Medulla oblongata (tissue), 1 donor: ENCODE measurements around the gene CTNNA2.

Experiments
- DNase-seq: peaks from one replicate; pipeline ENCODE4 v3.0.0-alpha.2; 2015; ENCODE audit errors: extremely low spot score

The CTNNA2 gene

DNA sequence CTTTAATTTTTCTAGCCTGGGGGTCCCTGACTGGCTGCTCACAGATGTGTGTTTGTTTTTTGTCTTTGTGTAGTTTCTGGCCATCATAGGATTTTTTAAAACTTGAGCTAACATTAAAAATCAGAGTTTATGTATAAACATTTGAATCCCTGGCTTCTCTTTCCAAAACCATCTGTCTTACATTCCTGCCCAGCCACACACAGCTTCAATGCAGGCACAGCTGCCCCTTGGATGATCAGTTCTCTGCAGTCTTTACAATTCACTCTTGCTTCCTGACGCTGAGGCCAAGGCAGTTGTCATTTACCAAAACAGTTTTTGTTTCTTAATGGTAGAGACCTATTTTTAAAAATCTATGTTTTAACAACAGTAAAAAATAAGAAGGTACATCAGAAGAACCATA is 960.9 kb downstream of the CTNNA2 start:
- no peak for DNase-seq

DNA sequence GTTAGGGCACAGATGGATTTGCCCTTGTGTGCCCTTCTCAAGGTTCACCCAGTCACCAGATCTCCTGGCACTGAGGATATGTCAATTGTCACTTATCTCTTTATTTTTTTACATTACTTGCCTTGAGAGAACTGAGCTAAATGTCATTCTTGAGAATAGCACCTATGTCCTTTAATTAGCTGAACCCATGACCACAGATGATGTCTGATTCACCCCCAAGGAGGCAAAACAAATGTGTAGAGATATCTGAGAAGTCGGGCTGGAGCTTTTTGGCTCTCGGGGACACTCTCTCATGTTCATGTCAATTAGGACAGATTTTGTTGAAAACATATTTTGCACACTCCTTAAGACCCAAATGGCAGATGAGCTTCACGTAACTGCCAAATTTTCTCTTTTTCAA is 963.1 kb downstream of the CTNNA2 start:
- DNase-seq, result no peak

DNA sequence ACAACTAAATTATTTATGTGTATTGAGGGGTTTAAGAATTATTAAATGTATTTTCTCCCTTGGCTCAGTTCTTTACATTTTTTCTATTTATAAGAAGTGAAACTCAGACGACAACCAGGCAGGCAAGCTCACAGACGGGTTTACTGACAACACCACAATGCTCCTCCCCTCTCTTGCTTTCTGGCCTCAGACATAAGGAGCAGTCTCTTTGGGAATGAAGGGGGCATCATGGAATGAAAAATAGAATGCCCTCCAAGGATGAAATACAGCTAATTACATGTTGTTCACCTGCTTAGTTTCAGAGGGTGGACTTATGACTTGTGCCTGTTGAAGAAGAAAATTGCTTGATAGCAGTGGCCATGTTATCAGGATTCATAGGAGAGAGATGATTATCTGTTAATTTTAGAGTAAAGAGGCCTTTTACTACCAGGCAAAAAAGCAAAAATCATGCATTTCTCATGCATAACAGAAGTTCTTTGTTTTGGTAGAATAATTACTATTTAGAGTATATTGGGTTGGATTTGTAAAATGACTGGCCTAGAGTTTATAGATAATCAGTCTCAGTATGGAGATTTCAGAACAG is 963.8 kb downstream of the CTNNA2 start:
- no peak for DNase-seq

DNA sequence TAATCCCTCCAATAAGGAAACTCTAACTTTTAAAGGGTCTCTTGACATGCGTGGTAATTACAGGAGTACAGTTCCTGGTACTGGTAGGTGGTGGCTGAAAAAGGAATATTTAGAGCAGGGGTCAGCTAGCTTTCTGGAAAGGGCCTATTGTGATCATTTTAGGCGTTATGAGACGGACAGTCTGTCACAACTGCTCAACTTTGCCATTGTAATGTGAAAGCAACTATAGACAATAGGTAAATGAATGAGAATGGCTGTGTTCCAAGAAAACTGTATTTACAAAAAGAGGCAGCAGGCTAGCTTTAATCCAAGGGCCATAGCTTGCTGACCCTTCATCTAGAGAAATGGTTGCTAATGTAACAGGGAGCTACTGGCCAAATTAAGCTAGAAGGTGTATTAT is 969.4 kb downstream of the CTNNA2 start:
- DNase-seq, result no peak

DNA sequence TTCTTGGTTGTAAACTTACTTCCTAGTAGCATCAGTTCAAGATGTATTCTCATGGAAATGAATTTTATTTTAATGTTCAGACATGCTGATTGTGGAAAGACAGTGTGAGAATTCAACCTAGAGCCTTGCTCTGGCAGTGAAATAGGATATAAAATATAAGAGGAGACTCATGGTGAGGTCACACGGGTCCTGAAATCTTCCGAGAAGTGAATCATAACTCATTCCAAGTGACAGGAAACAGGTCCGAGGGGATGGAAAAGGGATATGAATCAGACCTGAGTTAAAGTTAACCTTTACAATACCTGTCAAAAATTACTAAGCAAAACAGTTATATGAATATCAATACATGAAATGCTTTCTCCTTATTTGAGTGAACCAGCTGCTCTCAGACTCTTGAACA is 976.9 kb downstream of the CTNNA2 start:
- no peak for DNase-seq

DNA sequence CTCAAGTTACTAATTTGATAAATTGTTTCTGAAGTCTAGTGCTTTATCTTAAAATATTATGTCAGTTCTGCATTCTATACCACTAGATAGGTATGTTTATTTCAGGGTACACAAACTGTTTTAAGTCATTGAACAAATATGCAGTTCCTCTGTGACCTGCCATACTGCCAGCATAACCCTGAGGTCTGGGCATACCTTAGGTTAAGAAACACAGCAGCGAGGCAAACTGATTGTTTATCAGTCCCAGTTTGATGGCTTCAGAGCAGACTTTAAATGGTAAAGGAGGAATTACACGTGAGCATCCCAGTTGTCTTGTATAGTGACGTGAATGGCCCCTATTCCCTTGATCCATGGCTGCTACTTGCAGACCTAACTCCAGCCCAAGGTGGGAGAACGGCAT is 978.1 kb downstream of the CTNNA2 start:
- DNase-seq, result no peak

DNA sequence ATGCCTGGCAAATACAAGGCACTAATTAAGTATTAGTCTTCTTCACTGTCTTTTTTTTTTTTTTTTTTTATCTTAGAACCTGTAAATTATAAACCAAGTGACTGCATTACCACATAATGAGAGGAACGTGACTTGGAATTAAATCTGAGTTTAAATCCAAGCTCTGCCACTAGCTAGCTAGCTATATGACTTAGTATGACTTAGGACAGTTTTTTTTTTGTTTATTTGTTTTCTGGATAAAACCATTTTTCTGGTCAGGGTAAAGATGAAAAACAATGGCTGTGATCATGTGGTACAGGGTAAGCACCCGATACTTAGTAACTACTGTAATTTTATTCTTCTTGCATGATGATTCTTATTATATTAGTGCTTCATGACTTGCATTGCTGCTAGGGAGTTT is 983.5 kb downstream of the CTNNA2 start:
- DNase-seq, result no peak

DNA sequence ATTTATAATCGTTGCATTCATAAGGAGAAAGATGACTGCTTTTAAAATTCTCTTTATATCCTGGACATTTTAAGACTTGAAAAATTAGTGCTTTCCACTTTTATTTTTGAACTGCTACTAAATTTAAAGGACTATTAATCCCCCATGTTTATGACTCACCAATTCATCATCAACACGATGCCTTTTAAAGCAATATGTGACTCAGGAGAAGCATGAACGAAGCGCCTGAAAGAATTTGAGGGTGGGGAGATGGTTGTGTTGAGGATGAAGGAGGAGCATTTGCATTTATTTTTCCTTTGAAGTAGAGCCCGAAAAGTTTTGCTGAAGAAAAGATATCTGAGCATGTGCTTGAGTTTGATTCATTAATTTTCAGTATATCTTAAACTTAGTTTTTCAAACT is 983.9 kb downstream of the CTNNA2 start:
- DNase-seq, result no peak

DNA sequence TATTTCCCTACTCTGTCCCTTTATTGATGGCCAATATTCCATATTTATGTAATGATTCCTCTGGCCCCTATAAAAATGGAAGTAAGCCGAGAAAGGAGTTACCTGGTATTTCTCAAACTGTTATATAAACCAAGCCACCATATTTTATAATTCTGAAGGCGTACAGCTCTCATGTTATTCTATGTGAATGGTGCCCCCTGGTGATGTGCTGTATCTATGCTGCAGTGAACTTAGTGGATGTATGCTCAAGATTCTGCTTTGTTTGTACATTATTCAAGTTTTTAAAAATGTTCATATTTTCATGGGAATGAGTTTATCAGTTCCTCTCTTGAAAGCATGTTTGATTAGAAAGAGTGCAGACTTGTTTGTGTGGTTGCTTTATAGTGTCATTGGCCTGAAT is 986.2 kb downstream of the CTNNA2 start:
- peak; percentile 80 for DNase-seq

DNA sequence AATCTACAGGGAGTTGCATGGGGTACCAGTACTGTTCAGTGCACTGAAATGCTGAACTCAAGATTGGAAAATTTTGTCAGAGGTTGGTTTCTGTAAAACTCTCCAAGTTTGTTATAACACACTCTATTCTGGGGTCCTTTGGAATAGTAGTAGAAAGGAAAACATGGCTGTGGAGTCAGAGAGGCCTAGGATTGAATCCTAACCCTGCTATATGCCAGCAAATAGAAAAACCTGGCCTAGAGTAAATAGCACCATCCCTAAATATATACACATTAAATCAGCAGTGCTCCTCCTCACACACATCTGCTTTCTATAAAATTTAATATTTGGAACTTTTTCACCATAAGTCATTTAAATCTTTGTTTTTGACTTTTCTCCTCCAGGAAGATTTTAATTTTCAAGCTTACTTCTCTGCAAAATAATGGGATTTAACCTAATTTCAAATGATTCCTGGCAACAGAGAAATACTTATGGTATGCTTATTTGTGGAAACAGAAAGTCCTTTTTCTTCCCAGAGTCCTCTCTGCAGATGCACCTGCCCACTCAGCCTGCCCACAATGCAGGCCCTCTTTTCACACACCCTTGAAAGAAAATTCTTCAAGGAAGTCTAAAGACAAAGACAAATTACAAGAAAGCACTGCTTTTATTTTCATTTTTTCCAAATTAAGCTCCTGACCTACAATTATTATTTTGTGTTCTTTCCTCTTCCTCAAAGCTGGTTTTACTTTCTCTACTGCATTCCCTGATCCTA is 989.2 kb downstream of the CTNNA2 start:
- no peak for DNase-seq

DNA sequence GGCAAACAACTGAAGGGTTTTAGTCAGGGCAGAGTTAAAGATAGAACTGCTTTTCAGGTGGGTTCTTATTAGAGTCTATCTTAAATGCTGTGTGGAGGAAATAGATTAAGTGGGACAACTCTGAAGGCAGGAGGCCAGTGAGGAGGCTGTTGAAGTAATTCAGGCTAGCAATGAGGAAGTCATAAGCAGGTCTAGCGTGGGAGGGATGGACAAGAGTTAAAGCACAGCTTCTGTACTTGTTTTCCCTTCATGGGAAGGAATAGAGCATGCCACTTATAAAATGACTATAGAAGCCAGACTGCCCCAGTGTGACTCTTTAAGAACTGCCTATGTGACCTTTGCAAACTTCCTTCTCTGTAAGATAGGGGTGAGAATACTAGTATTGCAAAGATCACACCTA is 993.7 kb downstream of the CTNNA2 start:
- DNase-seq, result no peak

DNA sequence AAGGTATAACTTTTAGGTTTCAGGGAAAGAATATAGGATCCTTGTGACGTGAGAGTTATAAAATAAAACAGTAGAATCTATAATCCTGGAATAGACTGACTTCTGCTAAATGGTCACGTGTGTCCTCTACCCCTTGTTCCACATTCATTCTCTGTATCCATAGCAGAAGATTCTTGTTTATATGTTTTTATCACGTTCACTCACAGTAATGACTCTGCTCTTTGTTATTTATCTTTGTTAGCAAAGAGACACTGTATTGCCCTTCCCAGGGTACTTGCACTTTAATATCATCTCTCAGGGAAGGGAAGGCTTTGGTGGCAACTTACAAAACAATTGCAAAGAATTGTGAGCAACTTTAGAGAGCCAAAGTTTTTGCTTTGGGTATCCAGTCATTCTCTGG is 997.9 kb downstream of the CTNNA2 start:
- DNase-seq, result no peak

DNA sequence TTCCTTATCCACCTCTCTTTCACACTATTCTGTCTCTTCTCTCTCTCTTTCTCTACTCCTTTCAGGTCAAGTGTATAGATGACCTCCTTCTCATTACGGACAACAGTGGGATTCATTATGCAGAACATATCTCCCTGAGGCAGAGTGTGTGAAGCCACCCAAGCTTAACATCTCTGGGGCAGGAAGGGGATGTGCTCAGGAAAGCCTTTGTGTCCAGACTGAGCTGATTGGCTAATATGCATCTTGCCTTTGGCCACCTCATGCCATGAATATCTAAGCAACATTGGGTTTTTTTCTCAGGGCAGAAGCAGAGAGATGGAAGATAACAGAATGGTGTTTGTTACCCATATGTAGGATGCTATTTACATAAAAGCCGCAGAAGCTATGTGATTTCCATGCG is 1003.1 kb downstream of the CTNNA2 start:
- DNase-seq, result no peak

DNA sequence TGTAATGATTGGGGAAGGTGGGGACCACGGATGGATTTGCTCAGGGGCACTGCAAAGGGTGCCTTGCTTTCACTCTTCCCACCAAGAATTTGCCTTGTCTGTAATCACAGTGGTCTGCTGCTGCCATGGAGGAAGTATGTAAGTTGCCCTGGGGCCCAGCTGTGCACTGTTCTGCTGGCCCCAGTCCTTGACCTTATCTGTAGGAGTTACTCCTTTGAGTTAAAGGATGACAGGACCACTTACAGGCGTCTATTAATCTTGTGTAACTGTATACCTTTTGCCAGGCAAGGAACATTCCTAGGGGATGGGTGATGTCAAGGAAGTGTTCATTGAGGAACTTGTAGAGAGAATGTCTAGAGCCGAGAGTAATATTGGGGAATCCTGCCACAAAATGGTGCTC is 1004.5 kb downstream of the CTNNA2 start:
- no peak for DNase-seq

DNA sequence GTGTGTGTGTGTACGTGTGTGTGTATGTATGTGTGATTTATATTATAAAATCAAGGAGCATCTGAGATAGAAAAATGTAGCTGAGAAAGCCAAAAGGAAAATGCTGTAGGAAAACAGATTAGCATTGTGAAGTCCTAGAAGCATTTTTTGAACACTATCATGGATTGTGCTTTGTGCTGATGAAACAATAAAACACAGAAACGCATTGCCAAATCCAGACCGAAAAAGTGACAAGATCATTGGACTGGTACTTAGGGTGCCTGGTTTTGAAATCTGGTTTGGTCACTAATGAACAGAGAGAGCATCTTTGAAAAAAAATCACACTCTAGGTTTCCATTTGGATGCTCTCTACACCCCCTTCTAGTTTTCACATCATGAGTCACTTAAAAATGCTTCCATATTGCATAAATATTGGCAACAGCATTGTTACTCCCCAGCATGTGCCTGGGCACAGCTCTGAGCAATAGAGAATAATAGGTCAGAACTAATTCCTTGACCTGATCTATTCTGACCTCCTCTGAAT is 1006.3 kb downstream of the CTNNA2 start:
- peak; percentile 73 for DNase-seq

DNA sequence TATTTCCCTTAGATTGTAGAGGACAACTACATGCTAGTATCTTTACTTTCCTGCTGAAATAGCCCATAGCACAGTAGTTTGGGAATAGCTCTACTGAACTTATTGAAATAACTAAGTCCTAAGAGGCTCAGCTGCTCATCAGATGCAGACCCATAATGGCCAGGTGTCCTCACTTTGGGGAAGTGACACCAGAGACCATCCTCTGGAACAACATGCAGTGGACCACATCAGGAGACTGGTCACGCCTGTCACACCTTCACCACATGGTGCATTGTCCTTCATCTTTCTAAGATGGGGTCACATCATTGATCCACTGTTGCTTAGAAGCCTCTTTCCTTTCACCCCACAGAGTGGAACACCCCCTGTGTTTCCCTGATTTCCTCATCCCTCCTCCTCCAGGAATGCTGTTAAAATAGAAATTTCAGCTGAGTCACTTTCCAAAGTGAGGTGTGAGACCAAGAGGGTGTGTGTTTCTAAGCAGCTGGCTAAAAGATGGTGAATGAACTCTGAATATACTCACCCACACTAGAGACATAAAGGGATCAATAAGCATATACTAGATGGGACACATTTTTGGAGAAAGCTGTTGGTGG is 1006.9 kb downstream of the CTNNA2 start:
- DNase-seq, result no peak

DNA sequence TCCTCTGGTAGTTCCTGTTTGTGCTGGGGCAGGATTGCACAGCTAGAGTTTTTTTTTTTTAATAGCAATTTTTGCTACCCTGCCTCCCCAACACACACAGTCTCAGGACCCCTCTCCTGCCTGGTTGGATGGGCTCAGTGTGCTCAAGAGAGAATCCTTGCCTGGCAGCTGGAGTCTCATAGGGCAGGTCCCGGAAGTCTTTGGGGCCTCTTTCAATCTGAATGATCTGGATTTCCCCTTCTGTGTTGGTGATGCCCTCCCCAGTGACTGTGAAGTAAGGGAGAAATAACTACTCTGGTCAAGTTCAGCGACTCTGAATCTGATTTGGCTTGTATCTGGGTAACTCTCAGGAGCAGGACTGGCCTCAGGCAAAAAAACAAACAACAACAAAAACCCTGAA is 1012.3 kb downstream of the CTNNA2 start:
- DNase-seq, result no peak

DNA sequence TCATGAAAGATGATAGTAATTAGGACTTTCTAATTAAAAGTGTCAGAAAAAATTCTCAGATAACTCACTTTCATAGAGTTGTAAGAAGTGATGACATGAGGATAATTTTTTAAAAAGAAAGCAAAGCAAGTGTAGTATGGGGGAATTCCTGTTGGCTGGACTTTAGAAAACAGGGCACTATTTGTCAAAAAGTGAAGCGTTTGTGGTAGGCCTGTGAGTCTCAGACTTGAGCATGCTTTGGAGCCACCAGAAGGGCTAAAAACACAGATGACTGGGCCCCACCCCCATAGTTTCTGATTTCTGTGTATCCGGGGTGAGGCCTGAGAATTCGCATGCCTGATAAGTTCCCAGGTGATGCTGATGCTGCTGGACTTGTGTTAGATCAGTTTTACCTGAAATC is 1014.3 kb downstream of the CTNNA2 start:
- no peak for DNase-seq

DNA sequence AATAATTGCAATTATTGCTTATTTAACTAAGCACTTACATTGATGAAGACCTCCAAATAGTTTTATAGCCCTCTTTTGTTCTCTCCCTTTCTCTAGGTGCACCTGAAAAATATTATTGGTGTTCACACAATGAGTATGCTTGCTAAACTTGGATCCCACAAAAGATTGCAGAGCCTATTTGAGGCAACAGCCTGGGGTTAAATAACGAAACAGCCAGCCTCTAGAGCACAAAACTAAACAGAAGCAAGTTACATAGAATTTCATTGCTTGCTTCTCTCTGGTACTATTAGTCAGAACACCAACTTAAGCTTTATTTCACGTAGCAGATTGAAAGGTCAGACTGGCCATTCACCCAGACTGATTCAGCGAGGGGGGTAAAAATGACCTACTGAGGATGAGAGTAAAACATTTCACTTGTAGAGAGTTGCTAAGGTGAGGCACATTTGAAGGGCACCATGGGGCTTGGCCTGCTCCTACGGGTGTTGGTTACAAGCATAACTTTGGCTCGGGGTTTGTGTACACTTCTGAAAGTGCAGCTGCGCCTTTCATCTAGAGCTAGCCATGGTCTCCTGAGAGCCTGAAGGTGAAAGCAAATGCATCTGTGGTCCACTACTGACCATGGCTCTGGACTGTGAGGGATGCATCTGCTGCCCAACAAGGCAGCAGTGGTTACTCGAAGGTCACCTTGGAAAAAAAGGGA is 1016.8 kb downstream of the CTNNA2 start:
- no peak for DNase-seq

DNA sequence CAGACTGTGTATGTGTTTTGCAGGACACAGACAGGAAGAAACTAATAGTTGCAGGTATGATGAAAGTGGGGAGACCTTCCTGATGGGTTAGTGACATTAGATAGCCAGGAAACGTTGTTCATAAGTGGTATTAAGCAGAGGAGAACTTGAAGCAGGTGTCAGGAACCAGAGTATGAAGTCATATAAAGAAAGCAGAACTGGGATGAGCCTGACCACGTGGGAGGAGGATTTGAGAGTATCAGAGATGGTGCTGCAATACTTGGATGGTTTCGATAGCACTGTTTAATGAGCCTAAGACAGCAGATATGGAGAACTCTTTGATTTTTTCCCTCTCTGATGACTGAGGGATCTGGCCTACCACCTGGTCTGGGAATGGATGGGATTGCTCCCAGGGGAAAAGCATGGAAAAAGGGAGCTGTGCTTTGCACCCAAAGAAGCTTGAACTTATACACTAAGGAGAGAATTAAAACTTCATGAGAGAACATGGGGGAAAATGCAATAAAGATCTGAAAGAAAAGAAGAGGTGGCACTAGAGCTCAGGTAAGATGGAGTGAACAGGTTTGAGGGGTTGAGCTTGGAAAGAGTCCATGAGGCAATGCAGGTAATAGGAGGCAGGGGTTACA is 1017.7 kb downstream of the CTNNA2 start:
- no peak for DNase-seq

DNA sequence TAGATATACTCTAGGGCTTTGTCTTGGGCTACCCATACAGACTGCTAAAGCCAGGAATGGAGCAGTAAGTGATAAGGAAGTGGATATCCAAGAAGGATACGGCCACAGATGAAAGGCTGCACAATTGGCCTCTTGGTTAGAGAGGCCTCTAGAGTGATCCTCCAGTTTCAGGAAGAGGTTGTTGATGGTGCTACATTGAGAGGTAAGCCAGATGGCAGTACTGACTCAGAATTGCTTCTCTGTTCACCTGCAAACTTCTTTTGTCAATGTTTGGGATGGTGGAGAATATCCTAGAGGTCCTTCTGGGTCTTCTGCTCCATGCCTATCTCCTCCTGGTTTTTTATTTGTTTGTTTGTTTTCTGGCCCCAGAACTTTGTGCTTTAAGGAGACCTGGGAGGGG is 1018.5 kb downstream of the CTNNA2 start:
- DNase-seq, result no peak
